Measurements from ENCODE around the gene CDV3. TPM values are rescaled to one million over a fixed set of nuclear protein-coding genes. Genes with fewer than 3 reads are reported as not detected.

Gene CDV3
- total and polyA plus RNA-seq, 7 donors: 63.7 to 120 (median 102) TPM

GRCh38 chr3:133620066-133620784 is 46.7 kb downstream of the CDV3 start:
- no peak for DNase-seq
- no peak for TF ChIP-seq POLR2A (IDR thresholded peaks at IDR 0.05)
- no peak for TF ChIP-seq EP300 (IDR thresholded peaks at IDR 0.05)
- TF ChIP-seq POLR2AphosphoS5 (IDR thresholded peaks at IDR 0.05): no peak
- TF ChIP-seq CTCF (IDR thresholded peaks at IDR 0.05): no peak
- Histone ChIP-seq H3K36me3 (peaks cover 15 to 96% (median 21%) of the 10 kb centered on the region in 4 donors), H3K27me3 (no peaks in the 10 kb centered on the region), H3K27ac (no peak overlapping the region), H3K9me3 (no peaks in the 10 kb centered on the region), H3K4me1 (no peaks in the 10 kb centered on the region), H3K4me3 (no peak overlapping the region)
- 92 to 94% methylated on average over 13 of the region's 13 CpGs for WGBS, 2 donors
- intact Hi-C loops (cut with DNase I): no loop called here

- Histone ChIP-seq H3K9me3 (no peaks in the 10 kb centered on the region), H3K27me3 (no peaks in the 10 kb centered on the region), H3K27ac (no peak overlapping the region), H3K4me3 (no peak overlapping the region), H3K4me1 (no peaks in the 10 kb centered on the region), H3K36me3 (peaks cover 6 to 90% (median 16%) of the 10 kb centered on the region in 4 donors)
- TF ChIP-seq EP300 (IDR thresholded peaks at IDR 0.05): no peak
- no peak for TF ChIP-seq CTCF (IDR thresholded peaks at IDR 0.05)
- TF ChIP-seq POLR2AphosphoS5 (IDR thresholded peaks at IDR 0.05): no peak
- intact Hi-C loops (cut with DNase I): no loop called here
- no peak for DNase-seq
Measured at GRCh38 chr3:133627789-133628188, 54.3 kb downstream of the CDV3 start.

- H3K27me3 ChIP-seq: no peaks in the 10 kb centered on the region
- no peak for TF ChIP-seq POLR2AphosphoS5 (IDR thresholded peaks at IDR 0.05)
- no peak for TF ChIP-seq POLR2A (IDR thresholded peaks at IDR 0.05)
- no peak for TF ChIP-seq CTCF (IDR thresholded peaks at IDR 0.05)
- TF ChIP-seq EP300 (IDR thresholded peaks at IDR 0.05): no peak
- no peak for DNase-seq
- H3K27ac ChIP-seq: no peak overlapping the region
- intact Hi-C loops (cut with DNase I): no loop called here
- no peaks in the 10 kb centered on the region for H3K9me3 ChIP-seq
- H3K4me1 ChIP-seq: no peaks in the 10 kb centered on the region
- no peak overlapping the region for H3K4me3 ChIP-seq
- 84 to 89% methylated on average over 2 of the region's 2 CpGs for WGBS, 2 donors
- peaks cover 0 to 89% (median 20%) of the 10 kb centered on the region in 4 donors for H3K36me3 ChIP-seq
Measured at GRCh38 chr3:133629146-133629545, 55.7 kb downstream of the CDV3 start.

- 58 to 90% methylated on average over 4 of the region's 4 CpGs for WGBS, 2 donors
- no peak for DNase-seq
- H3K4me3 ChIP-seq: no peak overlapping the region
- H3K27me3 ChIP-seq: no peaks in the 10 kb centered on the region
- H3K27ac ChIP-seq: no peak overlapping the region
- H3K4me1 ChIP-seq: no peaks in the 10 kb centered on the region
- no peak for TF ChIP-seq CTCF (IDR thresholded peaks at IDR 0.05)
- no peak for TF ChIP-seq EP300 (IDR thresholded peaks at IDR 0.05)
- no peak for TF ChIP-seq POLR2A (IDR thresholded peaks at IDR 0.05)
- TF ChIP-seq POLR2AphosphoS5 (IDR thresholded peaks at IDR 0.05): no peak
- H3K36me3 ChIP-seq: peaks cover 0 to 86% (median 17%) of the 10 kb centered on the region in 4 donors
- intact Hi-C loops (cut with DNase I): no loop called here
- no peaks in the 10 kb centered on the region for H3K9me3 ChIP-seq
Measured at GRCh38 chr3:133633439-133633838, 60.0 kb downstream of the CDV3 start.

Small RNA genes lying within 50 kb of the gene (small RNA-seq; reads per million reads assigned to genes)
- gene AC022296.2 (0 reads per million in 3 donors), gene RF00438 (0 reads per million in 3 donors)

Other genes with a start within 250 kb of the CDV3 start
- gene BFSP2, start 173.6 kb upstream of the CDV3 start, total RNA-seq: not detected
- gene BFSP2, start 173.6 kb upstream of the CDV3 start, polyA plus RNA-seq: 1 to 10 TPM in 1 of 3 donors, not detected in 2; 2.5 TPM
- gene TOPBP1, start 88.3 kb downstream of the CDV3 start, total RNA-seq: 10 to 100 TPM; 14.1 to 30.2 (median 16.8) TPM
- gene TOPBP1, start 88.3 kb downstream of the CDV3 start, polyA plus RNA-seq: 10 to 100 TPM in 1 of 3 donors, 1 to 10 TPM in 2; 4.8 to 15.9 (median 8.8) TPM
- gene TF, start 172.7 kb downstream of the CDV3 start, total RNA-seq: 1 to 10 TPM; 1.1 to 5.8 (median 2.2) TPM
- gene TF, start 172.7 kb downstream of the CDV3 start, polyA plus RNA-seq: 10 to 100 TPM in 1 of 3 donors, under 1 TPM in 2; under 0.01 to 14.8 (median 0.60) TPM
- gene SRPRB, start 232.1 kb downstream of the CDV3 start, total RNA-seq: 10 to 100 TPM; 10.8 to 20.0 (median 15.8) TPM
- 10 to 100 TPM in 1 of 3 donors, 1 to 10 TPM in 2; 4.2 to 33.3 (median 5.5) TPM for gene SRPRB, start 232.1 kb downstream of the CDV3 start, polyA plus RNA-seq